ENCODE data around the gene TMEM225.
"Not testable (repeated sequence)": the region's sequence is repeated elsewhere in the genome, so short reads cannot be mapped to it uniquely, and the experiment has no call there.

The TMEM225 gene, protein sequence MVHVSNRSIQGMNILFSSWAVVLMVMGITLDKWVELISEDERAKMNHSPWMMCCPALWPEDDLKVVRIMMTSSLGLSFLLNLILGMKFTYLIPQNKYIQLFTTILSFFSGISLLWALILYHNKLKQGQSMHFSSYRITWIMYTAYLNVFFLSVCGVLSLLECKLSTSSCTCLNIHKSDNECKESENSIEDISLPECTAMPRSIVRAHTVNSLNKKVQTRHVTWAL

DNA sequence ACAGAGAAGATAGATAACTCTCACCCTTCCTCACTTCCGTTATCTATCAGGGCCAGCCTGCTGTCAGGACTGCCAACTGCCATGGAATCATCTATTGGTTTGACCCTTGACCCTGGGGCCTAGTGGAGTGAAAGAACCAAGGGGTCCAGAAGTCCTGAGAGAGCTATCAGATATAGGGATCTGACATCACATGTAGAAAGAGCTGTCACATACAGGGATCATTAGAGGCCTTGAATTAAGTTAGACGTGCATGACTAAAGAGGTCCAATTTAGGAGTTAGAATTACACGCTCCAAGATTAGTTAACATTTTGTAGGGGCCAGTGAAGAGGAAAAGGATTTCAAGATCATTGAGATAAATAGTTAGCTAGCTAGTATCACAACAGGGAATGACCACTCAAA lies at the start of gene TMEM225:
TSS of gene TMEM225 (minus strand) at position 101 of the 400 bp plus-strand sequence. CDS start 245 bp downstream, outside the sequence.
- DNase-seq = no peak

DNA sequence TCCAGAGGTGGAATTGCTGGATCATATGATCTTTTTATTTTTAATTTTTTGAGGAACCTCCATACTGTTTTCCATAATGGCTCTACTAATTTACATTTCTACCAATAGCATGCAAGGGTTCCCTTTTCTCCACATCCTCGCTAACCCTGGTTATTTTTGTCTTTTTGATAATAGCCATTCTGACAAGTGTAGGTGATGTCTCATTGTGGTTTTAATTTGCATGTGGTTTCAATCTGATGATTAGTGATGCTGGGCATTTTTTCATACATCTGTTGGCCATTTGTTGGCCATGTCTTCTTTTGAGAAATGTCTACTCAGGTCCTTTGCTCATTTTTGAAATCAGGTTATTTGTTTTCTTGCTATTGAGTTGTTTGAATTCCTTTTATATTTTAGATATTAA lies 38.6 kb upstream of the TMEM225 start:
- DNase-seq = no peak

DNA sequence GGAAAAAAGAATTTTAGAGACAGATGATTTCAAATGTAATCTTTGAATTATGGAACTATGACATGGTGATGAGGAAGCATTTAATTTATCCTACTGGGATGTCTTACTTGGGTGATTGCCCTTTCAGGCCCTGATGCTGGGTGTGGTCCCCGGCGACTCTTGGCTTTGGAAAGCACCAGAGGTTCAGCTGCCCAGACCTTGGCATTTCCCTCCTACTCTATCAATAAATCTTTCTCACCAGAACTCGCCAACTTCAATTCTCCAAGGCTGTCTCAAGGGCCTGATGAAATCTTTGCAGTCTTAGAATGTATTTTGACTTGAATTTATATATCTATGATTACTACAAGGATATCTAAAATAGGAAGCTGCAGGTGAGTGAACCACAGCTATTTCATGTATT lies 35.5 kb upstream of the TMEM225 start:
- no peak for DNase-seq

DNA sequence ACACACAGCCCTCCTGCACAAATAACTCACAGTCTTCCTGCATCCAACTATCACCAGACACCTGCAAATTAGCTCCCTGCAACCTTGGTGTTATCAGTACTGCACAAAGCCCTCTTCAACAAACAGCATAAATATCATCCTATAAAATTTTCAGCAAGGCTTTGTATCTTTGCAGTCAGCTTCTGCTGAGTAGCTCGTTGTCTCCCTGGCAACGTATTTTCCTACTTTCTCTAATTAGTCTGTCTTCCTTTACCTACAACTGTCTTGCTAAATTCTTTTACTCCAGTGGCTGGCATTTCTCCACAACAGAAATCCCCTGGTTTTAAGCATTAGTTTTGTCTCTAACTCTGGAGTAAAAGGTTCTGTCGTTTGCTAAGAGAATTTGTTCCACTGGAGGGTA lies 20.4 kb upstream of the TMEM225 start:
- no peak for DNase-seq

DNA sequence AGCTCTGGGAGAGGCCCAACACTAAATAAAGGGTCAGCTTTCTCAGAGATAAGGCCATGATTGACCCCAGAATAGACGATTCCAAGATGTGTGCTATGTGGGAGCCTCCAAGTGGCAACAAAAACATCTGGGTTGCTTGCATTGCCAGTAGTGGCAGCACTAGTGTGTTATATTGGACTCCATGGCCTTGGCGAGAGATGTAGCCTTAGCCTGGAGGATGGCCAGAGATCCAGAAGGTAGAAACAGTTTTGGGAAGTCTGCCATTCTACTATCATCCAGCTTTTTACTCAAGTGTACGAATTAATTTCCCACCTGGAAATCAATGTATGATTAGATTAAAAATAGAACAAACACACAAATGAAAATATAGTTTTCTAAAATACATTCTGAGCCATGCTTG lies 19.5 kb upstream of the TMEM225 start:
- DNase-seq = no peak

DNA sequence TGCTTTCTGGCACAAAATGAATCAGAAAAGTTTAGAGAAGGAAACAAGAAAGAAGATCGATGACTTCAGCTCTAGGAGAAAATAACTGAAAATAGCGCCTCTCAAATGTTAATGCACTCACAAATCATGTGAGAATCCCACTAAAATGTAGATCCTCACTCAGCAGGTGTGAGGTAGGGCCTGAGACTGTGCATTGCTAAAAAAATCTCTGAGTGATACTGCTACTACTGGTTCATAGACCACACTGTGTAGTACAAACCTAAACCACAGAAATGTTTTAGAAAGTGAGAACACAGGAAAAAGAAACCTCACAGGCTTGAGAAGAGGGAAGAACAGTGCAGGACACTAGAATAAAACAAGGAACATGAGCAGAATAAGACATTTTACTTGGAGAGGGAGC lies 18.5 kb upstream of the TMEM225 start:
- DNase-seq = no peak

DNA sequence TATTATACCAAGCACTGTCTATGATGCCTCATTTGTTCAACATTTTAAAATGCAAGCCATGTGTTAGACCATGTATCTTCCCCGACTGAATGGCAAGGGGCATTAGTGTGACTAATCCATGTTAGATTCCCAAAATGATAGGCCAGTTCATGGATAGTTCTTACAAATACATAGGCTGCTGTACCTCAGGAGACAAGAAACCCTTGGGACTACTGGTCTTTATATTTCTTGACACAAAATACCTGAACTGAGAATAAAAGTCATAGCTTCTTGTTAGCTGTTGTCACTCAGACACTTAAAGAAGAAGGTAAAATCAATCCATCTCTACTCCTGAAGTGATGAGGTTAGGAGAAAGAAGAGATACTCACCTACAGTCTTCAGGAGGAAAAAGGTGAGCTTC lies 16.4 kb upstream of the TMEM225 start, which contains the start of gene OR8D4:
TSS of gene OR8D4 (plus strand) at position 301 of the 400 bp plus-strand sequence. CDS start 4,265 bp downstream, outside the sequence.
- no peak for DNase-seq

DNA sequence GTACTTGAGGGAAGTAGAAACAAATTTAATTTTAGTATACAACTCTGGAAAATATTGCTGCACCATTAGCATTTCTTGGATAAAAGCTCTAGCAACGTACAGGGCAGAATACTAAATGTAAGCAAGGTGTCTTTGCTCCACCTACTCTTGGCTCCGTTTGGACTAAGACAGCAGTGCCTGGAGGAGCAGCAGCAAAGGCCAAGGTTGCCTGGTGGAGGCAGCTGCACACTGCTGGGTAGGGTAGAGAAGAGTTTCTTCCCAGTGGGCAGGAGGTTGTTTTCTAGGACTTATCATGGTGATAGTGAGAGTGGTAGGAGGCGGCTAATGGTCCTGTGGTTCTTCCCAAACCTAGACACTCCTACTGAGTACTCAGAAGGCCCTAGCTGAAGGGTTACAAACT lies 14.3 kb upstream of the TMEM225 start:
- no peak for DNase-seq

DNA sequence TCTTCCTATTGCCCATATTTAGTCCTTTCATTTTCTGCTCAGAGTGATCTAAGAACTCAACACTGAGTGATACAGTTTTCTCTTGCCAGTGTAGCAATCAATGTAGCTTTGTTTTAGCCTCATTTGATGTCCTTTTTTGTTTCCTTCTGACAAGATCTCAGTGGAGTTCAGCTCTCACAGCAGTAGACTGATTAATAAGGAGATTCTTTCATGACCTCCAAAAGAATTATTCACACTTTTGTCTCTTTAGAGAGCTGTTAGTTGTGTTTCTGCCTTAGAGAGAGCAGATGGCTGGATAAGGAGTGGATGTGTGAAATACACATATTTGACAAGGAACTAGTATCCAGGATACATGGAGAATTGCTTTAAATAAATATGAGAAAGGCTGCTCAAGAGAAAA lies 6.6 kb upstream of the TMEM225 start:
- no peak for DNase-seq

DNA sequence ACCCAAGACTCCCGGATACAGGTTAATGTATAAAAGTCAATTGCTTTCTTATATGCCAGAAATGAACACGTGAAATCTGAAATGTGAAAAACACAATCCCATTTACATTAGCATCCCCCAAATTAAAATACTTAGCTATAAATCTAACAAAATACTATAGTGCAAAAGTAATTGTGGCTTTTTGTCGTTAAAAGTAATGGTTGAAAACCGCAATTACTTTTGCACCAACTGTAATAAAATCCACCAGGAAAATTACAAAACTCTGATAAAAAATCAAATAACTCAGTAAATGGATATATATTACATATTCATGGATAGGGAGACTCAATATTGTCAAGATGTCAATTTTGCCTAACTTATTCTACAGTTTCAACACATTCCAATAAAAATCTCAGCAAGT lies 4.6 kb downstream of the TMEM225 start:
- no peak for DNase-seq

DNA sequence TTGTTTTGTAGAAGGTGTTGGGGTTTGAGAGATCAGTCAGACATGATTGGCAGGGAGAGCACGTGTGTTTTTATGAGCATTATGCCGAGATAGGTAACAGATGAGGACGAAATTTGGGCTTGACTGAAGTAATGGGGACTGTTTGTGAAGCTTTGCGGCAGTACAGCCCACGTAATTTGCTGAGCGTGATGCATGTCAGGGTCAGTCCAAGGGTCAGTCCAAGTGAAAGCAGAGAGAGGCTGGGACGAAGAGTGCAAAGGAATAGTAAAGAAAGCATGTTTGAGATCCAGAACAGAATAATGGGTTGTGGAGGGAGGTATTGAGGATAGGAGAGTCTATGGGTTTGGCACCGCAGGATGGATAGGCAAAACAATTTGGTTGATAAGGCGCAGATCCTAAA lies 17.7 kb downstream of the TMEM225 start:
- not testable (repeated sequence) for DNase-seq

DNA sequence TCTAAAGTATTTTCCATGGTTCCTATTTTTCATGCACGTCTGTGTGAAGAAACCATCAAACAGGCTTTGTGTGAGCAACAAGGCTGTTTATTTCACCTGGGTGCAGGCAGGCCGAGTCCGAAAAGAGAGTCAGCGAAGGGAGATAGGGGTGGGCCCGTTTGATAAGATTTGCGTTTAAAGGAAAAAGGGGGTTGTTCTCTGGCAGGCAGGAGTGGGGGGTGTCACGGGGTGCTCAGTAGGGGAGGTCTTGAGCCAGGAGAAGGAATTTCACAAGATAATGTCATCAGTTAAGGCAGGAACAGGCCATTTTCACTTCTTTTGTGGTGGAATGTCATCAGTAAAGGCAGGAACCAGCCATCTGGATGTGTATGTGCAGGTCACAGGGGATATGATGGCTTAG lies 20.2 kb downstream of the TMEM225 start:
- not testable (repeated sequence) for DNase-seq

DNA sequence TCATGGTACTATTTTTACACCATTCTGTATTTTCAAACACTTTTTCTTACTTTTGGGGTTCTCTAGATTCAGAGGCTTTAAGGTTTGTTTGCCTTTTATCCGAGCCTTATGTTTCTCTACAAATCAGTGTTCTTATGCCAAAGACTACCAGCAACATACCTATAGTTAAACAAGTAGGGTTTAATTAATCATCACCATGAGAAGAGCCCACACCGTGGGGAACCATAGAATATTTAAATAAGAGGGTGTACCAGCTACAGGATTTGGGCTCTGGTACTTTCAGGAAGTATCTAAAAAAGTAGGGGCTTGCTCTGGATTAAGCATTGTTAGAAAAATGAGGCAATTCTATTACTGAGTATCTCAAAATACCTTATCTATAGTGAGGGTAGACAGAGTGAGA lies 25.7 kb downstream of the TMEM225 start:
- DNase-seq = no peak

DNA sequence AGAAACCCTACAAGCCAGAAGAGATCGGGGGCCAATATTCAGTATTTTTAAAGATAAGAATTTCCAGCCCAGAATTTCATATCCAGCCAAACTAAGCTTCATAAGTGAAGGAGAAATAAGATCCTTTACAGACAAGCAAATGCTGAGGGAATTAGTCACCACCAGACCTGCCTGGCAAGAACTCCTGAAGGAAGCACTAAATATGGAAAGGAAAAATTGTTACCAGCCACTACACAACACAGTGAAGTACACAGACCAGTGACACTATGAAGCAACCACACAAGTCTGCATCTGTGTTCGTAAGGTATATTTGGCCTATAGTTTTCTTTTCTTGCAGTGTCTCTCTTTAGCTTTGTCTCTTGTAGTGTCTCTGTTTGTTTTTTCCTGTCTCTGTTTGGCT lies 29.0 kb downstream of the TMEM225 start:
- no peak for DNase-seq

DNA sequence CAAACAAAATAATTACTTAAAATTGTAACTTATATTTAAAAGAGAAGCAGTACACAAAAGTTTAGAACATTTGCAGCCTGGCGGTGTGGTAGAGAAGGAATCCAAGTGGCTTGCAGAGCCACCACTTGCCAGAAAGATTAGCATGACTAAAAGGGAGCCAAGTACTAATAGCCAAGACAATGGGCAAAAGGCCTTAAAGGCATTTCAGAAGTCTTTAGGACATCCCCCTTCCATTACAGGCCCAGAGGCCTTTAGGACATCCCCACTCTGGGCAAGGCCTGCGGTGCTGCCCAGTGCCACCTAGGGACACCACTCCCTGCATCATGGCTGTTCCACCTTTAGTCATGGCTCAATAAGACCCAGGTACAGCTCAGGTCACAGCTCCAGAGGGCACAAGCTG lies 32.4 kb downstream of the TMEM225 start:
- no peak for DNase-seq

DNA sequence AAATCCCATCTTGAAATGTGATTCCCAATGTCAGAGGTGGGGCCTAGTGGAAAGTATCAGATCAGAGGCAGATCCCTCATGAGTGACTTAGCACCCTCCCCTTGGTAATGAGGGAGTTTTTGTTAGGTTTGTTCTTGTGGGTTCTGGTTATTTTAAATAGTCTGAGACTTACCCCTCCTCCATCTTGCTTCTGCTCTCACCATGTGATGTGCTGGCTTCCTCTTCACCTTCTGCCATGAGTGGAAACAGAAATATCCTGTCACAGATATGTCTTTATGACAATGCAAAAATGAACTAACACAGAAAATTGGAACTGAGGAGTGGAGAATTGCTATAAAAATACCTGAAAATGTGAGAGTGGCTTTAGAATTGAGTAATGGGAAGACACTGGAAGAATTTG lies 33.1 kb downstream of the TMEM225 start:
- no peak for DNase-seq

DNA sequence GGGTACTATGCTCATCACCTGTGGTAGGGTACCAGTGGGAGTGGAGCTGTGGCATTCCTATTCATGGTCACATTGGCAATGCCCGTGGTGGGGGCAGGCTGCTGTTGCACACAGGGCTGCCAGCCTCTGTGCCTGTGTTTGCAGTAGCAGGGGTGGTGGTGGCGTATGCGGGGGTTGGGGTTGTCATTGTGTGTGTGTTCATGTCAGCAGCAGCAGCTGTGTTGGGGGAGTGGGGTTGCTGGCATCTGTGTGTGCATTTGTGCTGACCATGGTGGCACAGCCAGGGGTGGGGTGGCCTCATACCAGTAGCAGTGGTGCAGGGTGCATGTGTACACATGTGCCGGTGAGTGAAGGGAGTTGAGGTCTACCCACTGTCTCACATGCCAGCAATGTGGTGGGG lies 34.4 kb downstream of the TMEM225 start:
- DNase-seq = no peak

DNA sequence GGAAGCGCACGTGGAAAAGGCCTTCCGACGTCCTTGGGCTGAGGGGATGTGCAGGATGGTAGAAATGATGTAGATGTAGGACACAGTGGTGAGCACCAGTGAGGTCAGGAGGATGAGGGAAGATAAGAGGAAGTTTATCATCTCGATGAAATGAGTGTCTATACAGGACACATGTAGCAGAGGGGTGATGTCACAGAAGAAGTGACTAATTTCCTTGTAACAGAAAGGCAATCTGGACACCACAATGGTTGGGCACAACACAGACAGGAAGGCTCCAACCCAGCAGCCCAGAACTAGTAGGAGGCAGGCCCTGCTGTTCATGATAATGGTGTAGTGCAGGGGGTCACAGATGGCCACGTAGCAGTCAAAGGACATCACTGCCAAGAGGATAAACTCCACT lies 44.3 kb downstream of the TMEM225 start:
- DNase-seq = no peak

DNA sequence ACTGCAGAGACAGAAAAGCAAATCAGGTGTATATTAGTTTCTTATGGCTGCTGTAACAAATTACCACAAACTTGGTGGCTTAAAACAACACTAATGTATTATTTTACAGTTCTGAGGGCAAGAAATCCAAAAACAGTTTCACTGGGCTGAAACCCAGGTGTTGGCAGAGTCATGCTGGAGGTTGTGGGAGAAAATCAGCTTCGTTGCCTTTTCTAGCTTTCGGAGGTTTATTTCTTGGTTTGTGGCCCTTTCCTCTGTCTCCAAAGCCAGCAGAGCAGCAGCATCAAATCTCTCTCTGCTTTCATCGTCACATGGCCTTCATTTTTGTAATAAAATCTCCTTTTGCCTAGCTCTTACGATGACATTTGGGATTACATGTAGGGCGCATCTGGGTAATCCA lies 46.3 kb downstream of the TMEM225 start:
- DNase-seq = no peak

DNA sequence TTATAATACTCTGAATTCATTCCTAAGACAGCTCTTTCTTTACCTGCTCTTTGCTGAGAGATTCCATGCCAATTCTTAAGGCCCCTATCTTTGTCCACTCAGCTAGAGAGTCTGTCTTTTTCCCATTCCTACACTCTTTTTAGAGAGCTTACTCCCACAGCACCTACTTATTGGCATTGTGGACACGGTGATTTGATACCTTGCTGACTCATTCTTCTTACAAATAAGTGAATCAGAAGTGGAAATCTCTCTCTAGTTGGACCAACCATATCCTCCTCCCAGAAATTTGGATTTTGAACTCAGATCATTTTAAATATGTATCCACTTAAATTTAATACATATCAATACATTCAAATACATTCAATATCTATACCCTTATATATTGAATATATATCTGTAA lies 46.8 kb downstream of the TMEM225 start:
- no peak for DNase-seq

DNA sequence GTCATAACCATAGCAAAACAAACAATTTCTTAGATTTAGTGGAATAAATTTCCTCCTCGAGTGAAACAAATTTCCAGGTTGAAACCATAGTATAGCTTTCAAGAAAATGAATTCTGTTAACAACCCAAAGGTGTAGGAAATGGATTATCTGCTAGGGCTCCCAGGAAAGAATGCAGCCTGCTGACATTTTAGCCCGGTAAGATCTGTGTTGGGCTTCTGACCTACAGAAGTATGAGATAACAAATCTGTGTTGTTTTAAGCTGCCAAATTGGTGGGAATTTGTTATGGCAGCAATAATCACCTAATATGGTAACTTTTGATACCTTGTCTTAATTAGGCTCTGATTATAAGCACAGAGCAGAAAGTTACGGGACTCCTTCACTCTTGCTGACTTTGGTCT lies 47.3 kb downstream of the TMEM225 start:
- no peak for DNase-seq

DNA sequence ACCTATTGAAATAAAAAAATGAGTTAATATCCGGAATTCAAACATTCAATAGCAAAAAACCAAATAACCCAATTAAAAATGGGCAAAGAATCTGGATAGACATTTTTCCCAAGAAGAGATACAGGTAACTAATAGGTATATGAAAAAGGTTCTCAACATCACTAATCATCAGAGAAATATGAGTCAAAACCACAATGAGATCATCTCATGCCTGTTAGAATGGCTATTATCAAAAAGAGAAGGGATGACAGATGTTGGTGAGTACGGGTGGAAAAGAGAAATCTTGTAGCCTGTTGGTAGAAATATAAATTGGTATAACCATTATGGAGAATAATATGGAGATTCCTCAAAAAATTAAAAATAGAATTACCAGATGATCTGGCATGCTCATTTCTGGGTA lies 52.4 kb downstream of the TMEM225 start:
- no peak for DNase-seq
